NCI-H2107 (cell line): Measurements from ENCODE around the gene SUCLA2.

ENCODE experiments used
- DNase-seq: peaks from one replicate; lab custom pipeline; 2025; lab: John Stamatoyannopoulos, UW

SUCLA2 gene

DNA sequence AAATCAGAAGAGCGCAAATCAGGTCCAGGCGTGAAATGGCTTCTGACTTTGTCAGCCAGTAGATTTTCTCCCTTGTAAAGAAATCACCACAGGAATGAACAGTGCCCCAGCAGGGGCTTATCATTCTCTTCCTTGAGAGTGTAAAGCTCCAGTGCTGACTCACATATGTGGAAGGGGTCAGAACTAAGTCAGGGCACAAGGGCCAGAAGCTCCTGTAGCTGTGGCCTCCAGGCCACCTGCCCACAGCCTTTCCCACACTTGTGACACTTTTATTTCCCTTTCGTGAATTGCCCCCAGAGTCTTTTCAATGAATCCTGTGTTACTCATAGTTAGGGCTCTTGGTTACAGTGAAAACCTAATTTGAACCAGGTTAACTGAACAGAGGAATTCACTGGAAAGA lies 99.6 kb downstream of the SUCLA2 start:
- DNase-seq, result no peak

DNA sequence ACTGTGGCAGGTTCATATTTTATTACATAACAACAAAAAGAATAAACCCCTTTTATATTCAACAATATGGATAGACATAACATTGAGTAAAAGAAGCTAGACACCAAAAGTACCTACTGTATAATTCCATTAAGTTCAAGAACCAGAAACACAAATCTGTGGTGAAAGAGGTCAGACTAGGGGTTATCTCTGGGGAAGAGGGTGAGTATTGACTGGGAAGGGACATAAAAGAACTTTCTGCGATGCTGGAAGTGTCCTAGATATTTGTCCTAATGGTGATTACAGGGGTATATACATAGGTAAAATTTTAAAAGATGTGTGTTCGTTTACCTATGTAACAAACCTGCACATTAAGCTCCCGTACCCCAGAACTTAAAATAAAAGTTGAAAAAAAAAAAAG lies 103.0 kb downstream of the SUCLA2 start:
- no peak for DNase-seq

DNA sequence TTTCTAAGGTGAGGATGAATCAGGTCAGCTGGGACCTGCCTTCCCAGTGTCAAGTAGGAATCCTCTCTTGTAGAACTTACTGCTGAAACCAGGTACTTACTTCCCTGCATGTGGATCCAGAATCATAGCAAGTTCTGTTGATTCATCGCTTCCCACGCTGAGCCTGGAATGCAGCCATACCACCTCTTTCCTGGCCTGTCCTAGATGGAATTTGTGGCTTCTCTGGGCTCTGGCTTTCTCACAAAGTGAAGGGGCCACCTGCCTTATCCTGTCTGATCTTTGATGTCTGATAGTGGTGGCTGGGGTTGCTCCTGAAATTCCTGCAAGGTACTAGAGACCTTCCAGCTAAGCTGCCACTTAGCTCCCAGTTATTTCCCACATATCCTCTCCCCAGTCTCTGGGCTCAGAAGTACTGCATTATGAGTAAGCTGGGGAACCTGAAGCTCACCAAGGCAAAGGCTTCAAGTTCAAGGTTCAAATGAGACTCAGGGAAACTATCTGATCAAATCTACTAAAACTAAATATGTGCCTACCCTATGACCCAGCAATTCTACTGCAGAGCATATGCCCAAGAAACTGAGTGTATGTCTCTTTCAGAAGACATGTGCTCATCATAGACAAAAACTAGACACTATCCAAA lies 103.5 kb downstream of the SUCLA2 start:
- DNase-seq, result no peak

DNA sequence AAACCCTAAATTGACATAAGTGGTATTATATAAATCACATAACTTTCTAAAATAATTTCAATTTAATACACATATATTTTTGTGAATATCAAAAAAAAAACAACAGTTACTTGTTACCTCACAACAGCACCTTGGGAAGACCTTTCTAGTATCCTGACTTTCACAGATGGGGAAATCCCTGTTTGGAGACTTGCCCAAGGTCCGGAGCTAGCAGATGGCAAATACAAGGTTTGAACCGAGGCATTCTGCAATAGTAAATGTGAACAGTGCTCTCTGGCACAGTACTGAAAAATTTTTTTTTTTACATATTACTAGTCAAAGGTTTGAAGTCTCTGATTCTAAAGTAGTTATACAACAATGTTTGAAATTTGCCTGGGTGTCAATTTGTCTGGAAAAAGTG lies 104.5 kb downstream of the SUCLA2 start:
- no peak for DNase-seq

DNA sequence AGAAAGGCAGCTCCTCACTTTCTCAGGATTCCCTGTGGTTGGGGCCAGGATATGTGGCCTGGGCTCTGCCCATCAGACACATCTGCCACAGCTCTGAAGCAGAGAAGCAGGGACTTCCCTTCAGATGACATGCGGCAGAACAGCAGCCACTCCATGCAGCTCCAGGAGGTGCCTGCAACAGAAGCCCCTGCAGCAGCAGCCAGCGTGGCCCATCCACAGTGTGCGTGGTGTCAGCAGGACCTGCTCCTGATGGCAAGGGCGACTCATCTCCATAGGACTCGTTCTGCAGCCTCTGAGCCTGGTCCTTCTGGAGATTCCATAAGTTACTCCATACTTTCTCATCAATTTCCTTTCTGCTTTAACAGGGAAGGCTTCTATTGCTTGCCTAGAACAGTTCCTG lies 105.0 kb downstream of the SUCLA2 start:
- no peak for DNase-seq

DNA sequence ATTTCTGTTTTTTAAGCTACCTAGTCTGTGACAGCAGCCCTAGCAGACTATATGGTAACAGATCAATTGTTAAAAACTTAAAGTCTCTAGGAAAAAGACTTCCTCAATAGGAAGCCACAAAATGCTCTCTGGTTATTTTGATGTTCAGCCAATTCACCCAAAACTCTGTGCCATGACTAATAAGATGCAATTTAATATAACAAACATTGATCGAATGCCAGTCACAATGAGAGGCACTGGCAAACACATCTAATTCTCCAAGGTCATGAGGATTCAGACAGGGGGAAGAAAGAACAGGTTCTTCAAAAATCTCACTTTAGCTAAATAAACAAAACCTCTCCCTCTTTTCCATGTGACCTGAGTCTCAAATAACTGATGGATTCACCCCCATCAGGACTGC lies 107.5 kb downstream of the SUCLA2 start:
- no peak for DNase-seq
